Medulla oblongata (tissue), 1 donor: ENCODE results near the gene TRAK1.

Source experiments
- DNase-seq: peaks from one replicate; pipeline ENCODE4 v3.0.0-alpha.2; 2015; ENCODE audit errors: extremely low spot score

TRAK1 gene

GRCh38 chr3:42123824-42124658, 32.9 kb downstream of the TRAK1 start:
- no peak for DNase-seq

GRCh38 chr3:42127226-42127625, 36.1 kb downstream of the TRAK1 start:
- DNase-seq: no peak

- no peak for DNase-seq
Measured at GRCh38 chr3:42128526-42128925, 37.4 kb downstream of the TRAK1 start.

GRCh38 chr3:42129014-42129953, 38.1 kb downstream of the TRAK1 start:
- no peak for DNase-seq

GRCh38 chr3:42130007-42130328, 38.8 kb downstream of the TRAK1 start:
- DNase-seq: no peak

GRCh38 chr3:42130329-42131070, 39.3 kb downstream of the TRAK1 start:
- no peak for DNase-seq

- DNase-seq: no peak
Measured at GRCh38 chr3:42133500-42134298, 42.5 kb downstream of the TRAK1 start.

GRCh38 chr3:42134867-42135464, 43.8 kb downstream of the TRAK1 start:
- no peak for DNase-seq

GRCh38 chr3:42139621-42140453, 48.7 kb downstream of the TRAK1 start:
- DNase-seq: no peak

- no peak for DNase-seq
Measured at GRCh38 chr3:42140665-42141203, 49.6 kb downstream of the TRAK1 start.

- DNase-seq: no peak
Measured at GRCh38 chr3:42143440-42143839, 52.3 kb downstream of the TRAK1 start.

GRCh38 chr3:42144209-42144608, 53.1 kb downstream of the TRAK1 start:
- no peak for DNase-seq

- no peak for DNase-seq
Measured at GRCh38 chr3:42148086-42148848, 57.1 kb downstream of the TRAK1 start.

- DNase-seq: peak; percentile 97
Measured at GRCh38 chr3:42148982-42149432, 57.9 kb downstream of the TRAK1 start.

- DNase-seq: no peak
Measured at GRCh38 chr3:42149532-42149931, 58.4 kb downstream of the TRAK1 start.

GRCh38 chr3:42149975-42150374, 58.8 kb downstream of the TRAK1 start:
- no peak for DNase-seq

GRCh38 chr3:42151596-42152168, 60.5 kb downstream of the TRAK1 start:
- DNase-seq: no peak

- DNase-seq: no peak
Measured at GRCh38 chr3:42152193-42152592, 61.0 kb downstream of the TRAK1 start.
